ENCODE data around the gene FGD3.

GRCh38 chr9:92973700-92974099 is 26.4 kb downstream of the FGD3 start:
- TF ChIP-seq, protein P1, sequence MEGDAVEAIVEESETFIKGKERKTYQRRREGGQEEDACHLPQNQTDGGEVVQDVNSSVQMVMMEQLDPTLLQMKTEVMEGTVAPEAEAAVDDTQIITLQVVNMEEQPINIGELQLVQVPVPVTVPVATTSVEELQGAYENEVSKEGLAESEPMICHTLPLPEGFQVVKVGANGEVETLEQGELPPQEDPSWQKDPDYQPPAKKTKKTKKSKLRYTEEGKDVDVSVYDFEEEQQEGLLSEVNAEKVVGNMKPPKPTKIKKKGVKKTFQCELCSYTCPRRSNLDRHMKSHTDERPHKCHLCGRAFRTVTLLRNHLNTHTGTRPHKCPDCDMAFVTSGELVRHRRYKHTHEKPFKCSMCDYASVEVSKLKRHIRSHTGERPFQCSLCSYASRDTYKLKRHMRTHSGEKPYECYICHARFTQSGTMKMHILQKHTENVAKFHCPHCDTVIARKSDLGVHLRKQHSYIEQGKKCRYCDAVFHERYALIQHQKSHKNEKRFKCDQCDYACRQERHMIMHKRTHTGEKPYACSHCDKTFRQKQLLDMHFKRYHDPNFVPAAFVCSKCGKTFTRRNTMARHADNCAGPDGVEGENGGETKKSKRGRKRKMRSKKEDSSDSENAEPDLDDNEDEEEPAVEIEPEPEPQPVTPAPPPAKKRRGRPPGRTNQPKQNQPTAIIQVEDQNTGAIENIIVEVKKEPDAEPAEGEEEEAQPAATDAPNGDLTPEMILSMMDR (IDR thresholded peaks at IDR 0.05; ENCODE audit: low read depth, low read length, poor library complexity, severe bottlenecking), result no peak
- no peak for TF ChIP-seq EZH2phosphoT487 (IDR thresholded peaks at IDR 0.05; ENCODE audit: borderline replicate concordance, low read length)
